Measurements from ENCODE around the gene TUBB. TPM values are rescaled to one million over a fixed set of nuclear protein-coding genes. Genes with fewer than 3 reads are reported as not detected.
A peak's percentile ranks its signal among the peaks of the same experiment; 100 is the strongest.

The TUBB gene
- total and polyA plus RNA-seq, 12 donors, result 144 to 440 (median 189) TPM

DNA sequence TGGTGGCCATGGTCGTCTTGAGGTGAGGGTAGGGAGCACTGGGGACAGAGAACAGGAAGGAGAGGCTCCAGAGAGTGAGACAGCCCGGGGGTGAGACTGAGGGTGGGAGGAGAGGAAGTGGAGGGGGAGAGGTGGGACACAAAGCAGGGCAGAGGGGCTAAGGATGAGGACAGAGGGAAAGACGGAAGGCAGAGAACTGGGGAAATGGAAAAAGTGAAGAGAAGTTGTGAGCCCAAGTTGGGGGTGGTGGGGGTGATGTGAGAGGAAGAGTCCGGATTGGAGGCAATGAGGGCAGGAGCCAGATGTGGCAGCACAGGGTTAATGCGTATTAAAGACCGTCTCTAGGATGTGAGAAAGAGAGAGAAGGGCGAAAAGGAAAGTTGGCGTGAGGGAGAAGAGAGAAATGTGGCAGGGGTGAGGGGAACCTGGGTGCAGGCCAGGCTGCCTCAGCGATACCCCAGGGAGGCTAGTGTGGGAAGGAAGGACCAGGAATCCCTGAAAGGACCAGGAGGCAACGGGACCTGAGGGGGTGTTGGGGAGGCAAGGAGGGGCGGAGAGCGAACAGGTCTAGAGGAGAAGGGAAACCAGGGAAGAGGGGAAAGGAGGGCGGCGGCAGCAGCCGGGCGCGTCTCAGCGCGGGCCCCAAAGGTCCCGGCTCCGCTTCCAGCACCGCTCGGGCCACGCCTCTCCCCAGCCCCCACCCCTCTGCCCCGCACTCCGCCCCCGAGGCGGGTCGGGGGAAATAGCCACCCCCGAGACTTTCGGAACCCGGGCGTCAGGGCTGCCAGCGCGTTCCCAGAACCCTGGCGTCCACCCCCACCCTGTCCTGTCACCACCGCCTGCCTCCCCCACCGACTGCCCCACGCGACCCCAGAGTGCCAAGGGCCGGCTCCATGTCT, 33.9 kb upstream of the TUBB start, which contains the start of gene PPP1R18:
Gene PPP1R18 (minus strand): TSS at position 637 of the 899 bp plus-strand sequence. CDS start 627 bp downstream, at position 10.
- ATAC-seq, result peak; percentile 50 to 74 (median 65)
- H3K36me3 ChIP-seq, result peaks cover 0 to 12% (median 0%) of the 10 kb centered on the region in 9 donors
- H3K27me3 ChIP-seq, result no peaks in the 10 kb centered on the region
- WGBS, 2 donors, result 3 to 5% methylated on average over 31 to 41 of the region's 41 CpGs
- peak within 1 kb of the TSS; percentile 44 to 90 (median 80) for H3K4me3 ChIP-seq
- peaks cover 25 to 83% (median 62%) of the 10 kb centered on the region in 9 donors for H3K4me1 ChIP-seq
- peak within 1 kb of the TSS; percentile 94 to 100 (median 98) for H3K27ac ChIP-seq
- intact Hi-C loops (cut with DNase I), result loop anchor here in 6 of 10 donors (2.0 to 10.0 kb wide), 3 partner anchors 35 to 199 kb away; partner anchors contain the start of genes TUBB (in 5 of the 6), DDR1 (in 1 of the 6), MRPS18B (in 1 of the 6) and PPP1R10 (in 1 of the 6)
- H3K9me3 ChIP-seq, result no peaks in the 10 kb centered on the region
- TF ChIP-seq, protein P1, sequence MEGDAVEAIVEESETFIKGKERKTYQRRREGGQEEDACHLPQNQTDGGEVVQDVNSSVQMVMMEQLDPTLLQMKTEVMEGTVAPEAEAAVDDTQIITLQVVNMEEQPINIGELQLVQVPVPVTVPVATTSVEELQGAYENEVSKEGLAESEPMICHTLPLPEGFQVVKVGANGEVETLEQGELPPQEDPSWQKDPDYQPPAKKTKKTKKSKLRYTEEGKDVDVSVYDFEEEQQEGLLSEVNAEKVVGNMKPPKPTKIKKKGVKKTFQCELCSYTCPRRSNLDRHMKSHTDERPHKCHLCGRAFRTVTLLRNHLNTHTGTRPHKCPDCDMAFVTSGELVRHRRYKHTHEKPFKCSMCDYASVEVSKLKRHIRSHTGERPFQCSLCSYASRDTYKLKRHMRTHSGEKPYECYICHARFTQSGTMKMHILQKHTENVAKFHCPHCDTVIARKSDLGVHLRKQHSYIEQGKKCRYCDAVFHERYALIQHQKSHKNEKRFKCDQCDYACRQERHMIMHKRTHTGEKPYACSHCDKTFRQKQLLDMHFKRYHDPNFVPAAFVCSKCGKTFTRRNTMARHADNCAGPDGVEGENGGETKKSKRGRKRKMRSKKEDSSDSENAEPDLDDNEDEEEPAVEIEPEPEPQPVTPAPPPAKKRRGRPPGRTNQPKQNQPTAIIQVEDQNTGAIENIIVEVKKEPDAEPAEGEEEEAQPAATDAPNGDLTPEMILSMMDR (IDR thresholded peaks at IDR 0.05), result no peak
- peak; percentile 87 to 90 for DNase-seq

DNA sequence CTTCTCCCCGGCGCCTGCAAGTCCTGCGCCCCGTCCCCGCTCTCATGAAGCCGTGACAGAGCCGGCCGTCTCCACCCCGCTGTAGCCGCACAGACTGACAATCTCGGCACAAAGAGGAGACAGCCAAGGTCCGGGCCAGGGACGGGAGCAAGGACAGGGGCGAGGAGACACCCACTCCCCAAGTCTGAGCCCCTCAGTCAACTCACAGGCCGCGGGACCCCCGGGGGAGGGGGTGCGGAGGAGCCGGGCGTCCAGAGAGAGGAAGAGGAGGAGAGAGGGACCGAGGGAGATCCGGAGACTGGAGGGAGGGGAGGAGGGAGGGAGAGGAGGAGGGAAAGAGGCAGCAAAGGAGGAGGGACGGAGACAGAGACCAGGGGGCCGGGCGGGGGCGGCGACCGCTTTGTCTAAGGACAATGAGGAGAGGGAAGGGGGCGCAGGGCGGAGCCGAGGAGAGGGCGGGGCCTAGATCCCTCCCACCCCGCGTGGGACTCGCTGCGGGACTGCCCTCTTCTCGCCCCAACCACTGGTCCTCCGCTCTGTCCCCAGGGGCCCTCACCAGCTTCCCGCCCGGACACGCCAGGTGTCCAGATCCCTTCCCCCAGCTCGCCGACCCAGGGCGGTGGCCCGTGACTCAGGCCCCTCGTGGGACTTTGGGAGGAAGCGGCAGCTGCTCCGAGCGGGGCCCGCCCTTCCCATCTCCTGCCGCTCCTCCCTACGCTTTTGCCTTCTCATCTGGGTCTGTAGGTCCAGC, 33.1 kb upstream of the TUBB start:
- Histone ChIP-seq H3K36me3 (peaks cover 0 to 6% (median 0%) of the 10 kb centered on the region in 9 donors), H3K4me3 (peak overlapping the region; percentile 44 to 90 (median 80)), H3K9me3 (no peaks in the 10 kb centered on the region), H3K4me1 (peaks cover 20 to 80% (median 58%) of the 10 kb centered on the region in 9 donors), H3K27me3 (no peaks in the 10 kb centered on the region), H3K27ac (peak overlapping the region; percentile 94 to 100 (median 98))
- ATAC-seq (peak; percentile 73 to 87 (median 80)), DNase-seq (peak; percentile 96 to 98)
- TF ChIP-seq, protein P1 (IDR thresholded peaks at IDR 0.05), result no peak
- 0 to 1% methylated on average over 45 to 52 of the region's 52 CpGs for WGBS, 2 donors
- intact Hi-C loops (cut with DNase I), result loop anchor here in 7 of 10 donors (1.0 to 10.0 kb wide), 4 partner anchors 30 to 198 kb away; partner anchors contain the start of genes TUBB (in 5 of the 7), DDR1 (in 1 of the 7), MDC1 (in 1 of the 7) and MRPS18B (in 1 of the 7)

DNA sequence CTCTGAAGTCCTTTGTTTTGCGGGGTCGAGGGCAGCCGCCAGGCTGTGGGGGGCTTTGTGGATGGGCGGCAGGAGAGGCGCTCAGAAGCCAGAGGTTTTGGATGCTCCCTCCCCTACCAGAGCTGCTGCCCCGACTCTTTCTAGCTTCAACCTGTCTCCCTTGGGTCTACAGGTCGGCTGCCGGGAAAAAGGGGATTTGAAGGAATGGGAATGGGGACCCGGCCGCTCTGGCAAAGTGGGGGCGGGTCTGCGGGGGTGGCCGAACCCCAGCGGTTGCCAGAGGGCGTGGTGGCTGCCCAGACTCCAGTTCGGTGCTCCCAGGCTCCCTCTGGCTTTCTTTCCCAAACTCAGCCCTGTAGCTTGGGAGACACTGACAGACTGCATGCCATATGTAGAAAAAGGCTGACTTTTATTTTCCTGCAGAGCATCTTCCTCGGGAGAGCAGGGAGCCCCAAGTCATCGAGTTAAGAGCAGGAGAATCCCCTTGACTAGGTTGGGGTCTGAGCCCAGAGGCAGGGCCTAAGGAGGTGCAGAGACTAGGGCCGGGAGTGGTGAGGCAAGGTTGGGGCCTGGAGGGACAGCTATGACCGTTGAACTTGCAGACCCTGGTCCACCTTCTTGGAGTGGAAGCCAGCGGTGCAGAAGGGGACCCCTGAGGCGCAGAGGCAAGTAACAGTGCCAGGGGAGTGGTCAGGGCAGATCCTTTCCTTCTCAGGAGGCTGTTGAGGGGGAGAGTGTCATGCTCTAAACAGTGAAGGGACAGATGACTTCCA, 32.3 kb upstream of the TUBB start:
- TF ChIP-seq, protein P1 (IDR thresholded peaks at IDR 0.05), result peak in 7 of 9 donors; percentile 12 to 60 (median 34)
- Histone ChIP-seq H3K27me3 (no peaks in the 10 kb centered on the region), H3K4me3 (peak overlapping the region; percentile 44 to 90 (median 80)), H3K27ac (peak overlapping the region; percentile 94 to 100 (median 98)), H3K9me3 (no peaks in the 10 kb centered on the region), H3K4me1 (peaks cover 17 to 72% (median 51%) of the 10 kb centered on the region in 9 donors), H3K36me3 (peaks cover 0 to 6% (median 0%) of the 10 kb centered on the region in 9 donors)
- intact Hi-C loops (cut with DNase I), result loop anchor here in 7 of 10 donors (1.0 to 10.0 kb wide), 4 partner anchors 29 to 197 kb away; partner anchors contain the start of genes TUBB (in 5 of the 7), DDR1 (in 1 of the 7), MDC1 (in 1 of the 7) and MRPS18B (in 1 of the 7)
- DNase-seq, result peak; percentile 42 to 63
- 11 to 12% methylated on average over 22 of the region's 22 CpGs for WGBS, 2 donors
- peak in 2 of 8 donors; percentile 9 to 16 for ATAC-seq

All from heart right ventricle (tissue), 16 donors.